ENCODE results near the gene BACH2.

GRCh38 chr6:89950879-89951391, 345.7 kb downstream of the BACH2 start:
- TF ChIP-seq CTCF (IDR thresholded peaks at IDR 0.05) (no peak), POLR2A (IDR thresholded peaks at IDR 0.05) (no peak)
